Neural cell (in vitro differentiated cells): Measurements from ENCODE around the gene KLHDC7B.

ENCODE experiments used
- CTCF ChIP-seq: fragments of 450-650 bp; IDR thresholded peaks from 2 replicates; pipeline ENCODE4 v1.5.1; 2014; ENCODE audit warnings: antibody characterized with exemption, mild to moderate bottlenecking, moderate library complexity; ENCODE audit not compliant: poor library complexity, severe bottlenecking
- EP300 ChIP-seq: fragments of 450-650 bp; conservative IDR thresholded peaks from 2 replicates; pipeline ENCODE4 v1.6.1; 2014; ENCODE audit warnings: antibody characterized with exemption, mild to moderate bottlenecking, moderate library complexity; ENCODE audit not compliant: poor library complexity, severe bottlenecking
- EZH2 ChIP-seq: fragments of 200-600, 300-800 bp; shearing (Covaris generic), sonication (generic); IDR thresholded peaks from 2 replicates; pipeline ENCODE4 v1.6.1; 2014; ENCODE audit warnings: antibody characterized with exemption, low read length, borderline replicate concordance, mild to moderate bottlenecking; ENCODE audit not compliant: insufficient read depth, poor library complexity, severe bottlenecking
- SMC3 ChIP-seq: fragments of 450-650 bp; conservative IDR thresholded peaks from 2 replicates; pipeline ENCODE4 v1.6.1; 2014; ENCODE audit warnings: antibody characterized with exemption, mild to moderate bottlenecking, moderate library complexity; ENCODE audit not compliant: poor library complexity

GRCh38 chr22:50498322-50498890 lies 47.3 kb upstream of the KLHDC7B start:
- no peak for TF ChIP-seq EP300
- peak; percentile 28 for TF ChIP-seq CTCF
- no peak for TF ChIP-seq SMC3
- no peak for TF ChIP-seq EZH2
